Measurements from ENCODE around the gene SPAG9.

SPAG9 gene

DNA sequence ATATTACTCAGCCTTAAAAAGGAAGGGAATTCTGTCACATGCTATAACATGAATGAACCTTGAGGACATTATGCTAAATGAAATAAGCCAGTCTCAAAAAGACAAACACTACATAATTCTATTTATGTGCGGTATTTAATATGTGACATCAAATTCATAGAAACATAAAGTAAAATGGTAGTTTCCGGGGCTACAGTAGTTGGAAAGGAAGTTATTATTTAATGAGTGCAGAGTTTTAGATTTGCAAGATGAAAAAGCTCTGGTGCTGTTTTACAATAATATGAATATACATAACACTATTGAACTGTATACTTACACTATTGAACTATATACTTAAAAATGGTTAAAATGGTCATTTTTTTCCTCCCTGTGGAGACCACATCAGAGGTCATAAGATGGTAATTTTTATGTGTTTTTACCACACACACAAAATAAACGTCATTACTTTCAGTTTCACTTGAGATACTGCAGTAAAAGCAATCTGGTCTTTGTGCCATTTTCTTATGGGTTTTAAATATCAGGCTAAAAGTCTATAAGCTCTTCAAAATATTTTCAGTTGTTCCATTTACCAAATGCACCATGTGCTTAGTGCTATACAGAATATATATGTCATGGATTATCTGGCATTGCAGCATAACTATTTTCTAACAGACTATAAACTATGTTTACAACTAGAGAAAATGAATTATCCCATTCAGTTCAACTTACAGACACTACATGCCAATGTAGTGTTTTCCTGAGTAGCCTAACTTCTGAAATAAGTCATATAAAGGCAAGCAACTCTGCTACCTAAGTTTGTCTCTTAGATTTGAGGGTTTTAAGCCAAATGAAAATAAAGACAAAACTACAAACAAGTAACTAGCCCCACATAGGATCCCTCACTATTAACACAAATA lies 90.9 kb downstream of the SPAG9 start:
- DNase-seq, result no peak

DNA sequence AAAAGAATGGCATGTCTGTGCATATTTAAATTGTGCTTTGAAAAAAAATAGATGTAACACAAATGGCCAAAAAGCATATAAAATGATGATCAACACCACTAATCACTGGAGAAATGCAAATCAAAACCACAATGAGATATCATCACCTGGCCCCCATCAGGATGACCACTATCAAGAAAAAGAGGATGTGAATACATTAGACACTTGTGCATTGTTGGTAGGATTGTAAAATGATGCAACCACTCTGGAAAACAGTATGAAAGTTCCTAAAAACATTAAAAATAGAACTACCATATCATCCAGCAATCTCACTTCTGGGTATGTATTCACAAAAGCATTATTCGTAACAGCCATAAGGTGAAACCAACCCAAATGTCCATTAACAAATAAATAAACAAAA lies 91.5 kb downstream of the SPAG9 start:
- no peak for DNase-seq

DNA sequence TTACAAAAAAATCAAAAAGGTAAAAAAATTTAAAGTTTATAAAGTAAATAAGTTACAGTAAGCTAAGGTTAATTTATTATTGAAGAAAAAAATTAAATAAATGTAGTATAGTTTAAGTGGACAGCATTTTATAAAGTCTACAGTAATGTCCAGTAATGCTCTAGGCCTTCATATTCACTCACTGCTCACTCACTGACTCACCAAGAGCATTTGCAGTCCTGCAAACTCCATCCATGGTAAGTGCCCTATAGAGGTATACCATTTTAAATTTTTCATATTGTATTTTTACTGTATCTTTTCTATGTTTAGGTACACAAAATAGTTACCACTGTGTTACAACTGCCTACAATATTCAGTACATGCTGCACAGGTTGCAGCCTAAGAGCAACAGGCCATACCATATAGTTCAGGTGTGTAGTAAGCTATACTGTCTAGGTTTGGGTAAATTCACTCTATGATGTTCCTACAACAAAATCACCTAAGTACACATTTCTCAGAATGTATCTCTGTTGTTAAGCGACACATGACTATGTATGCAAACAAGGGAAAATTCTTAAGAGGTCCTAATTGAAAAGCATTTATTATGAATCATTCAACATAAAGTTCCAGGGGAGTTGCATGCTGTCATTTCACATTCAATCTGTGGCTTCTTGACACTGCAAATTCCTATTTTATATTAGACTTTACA lies 92.3 kb downstream of the SPAG9 start:
- DNase-seq, result no peak

DNA sequence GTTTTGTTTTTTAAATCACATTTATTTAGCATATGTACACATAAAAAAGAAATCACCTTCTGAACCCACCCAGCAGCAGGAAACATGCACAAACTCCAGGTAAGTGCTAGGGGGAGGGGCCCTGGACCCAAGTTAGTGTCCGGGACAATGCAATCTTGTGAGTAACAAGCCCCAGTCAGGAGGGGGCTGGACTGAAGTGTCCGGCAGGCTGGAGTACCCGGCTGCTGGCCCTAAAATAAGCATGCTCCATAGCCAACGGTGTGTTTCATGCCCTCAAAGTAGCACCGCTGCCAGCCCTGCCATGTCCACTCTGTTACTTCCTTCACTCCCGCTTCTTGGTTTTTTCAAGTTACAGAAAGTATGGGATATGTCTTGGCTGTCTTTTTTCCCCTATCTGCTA lies 102.1 kb downstream of the SPAG9 start:
- no peak for DNase-seq

DNA sequence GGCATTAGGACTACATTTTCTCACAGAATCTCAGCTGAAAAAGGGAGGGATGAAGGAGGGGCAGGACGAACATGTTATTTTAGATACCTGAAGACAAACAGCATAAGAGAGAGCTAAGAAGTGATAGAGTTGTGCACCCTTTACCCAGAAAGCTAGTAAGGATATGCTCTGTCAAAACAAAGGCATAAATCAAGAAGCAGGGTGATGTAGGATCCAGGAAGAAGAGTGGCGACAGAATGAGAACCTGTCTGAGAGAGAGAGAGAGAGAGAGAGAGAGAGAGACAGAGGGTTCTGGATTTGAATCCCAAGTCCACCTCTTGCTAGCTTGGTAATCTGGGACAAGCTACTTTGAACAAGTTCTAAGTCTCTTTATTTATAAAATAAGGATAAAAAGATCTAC lies 103.4 kb downstream of the SPAG9 start:
- no peak for DNase-seq

DNA sequence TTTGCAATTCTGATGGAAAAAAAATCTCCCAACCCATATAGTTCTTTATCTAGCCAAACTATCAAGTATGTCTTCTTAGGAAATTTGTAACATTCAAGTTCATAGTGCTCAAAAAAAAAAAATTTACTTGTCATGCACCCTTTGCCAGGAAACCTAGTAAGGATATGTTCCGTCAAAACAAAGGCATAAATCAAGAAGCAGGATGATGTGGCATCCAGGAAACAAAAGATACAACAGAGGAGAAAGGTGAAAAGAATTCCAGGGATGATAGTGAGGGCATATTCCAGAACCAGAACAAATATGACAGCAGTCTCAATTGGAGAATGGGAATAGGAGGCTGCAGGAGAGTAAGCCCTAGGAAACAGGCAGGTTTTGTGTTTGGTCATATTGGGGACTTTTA lies 104.6 kb downstream of the SPAG9 start:
- no peak for DNase-seq

DNA sequence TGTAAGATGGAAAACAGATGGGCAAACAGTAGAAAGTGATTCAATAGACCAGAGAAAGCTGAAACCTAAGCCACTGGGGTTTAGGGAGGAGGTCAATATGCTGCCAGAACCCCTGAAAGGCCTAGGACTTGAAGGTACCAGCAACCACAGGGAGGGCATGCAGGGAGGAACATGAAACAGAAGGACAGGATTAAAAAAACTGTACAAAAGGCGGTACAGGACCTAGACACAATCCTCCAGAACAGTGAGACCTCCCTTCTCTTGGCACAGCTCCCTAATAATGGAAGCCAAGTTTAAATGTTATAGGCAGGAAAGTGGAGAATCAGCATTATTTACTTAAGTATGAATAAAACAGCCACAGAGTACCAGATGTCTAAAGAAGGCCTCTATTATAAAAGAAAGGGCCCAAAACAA lies 105.5 kb downstream of the SPAG9 start:
- peak; percentile 49 for DNase-seq

DNA sequence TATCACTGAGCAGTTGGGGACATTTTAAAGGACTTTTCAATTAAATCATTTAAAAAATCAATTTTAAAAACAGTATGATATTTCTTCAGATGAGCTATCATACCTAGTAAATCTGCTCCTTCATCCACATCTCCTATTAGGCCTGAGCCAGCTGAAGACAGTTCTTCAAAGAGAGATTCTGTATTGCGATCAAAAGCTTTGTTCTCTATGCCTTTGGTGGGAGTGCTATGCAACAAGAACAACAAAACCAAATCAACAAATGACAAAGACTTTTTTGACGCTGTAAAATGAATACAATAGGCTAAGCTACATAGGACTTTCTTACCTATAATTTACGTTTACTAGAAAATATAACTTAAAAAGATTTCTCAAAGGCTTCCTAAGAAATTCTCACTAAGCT lies 106.5 kb downstream of the SPAG9 start:
- DNase-seq, result no peak

DNA sequence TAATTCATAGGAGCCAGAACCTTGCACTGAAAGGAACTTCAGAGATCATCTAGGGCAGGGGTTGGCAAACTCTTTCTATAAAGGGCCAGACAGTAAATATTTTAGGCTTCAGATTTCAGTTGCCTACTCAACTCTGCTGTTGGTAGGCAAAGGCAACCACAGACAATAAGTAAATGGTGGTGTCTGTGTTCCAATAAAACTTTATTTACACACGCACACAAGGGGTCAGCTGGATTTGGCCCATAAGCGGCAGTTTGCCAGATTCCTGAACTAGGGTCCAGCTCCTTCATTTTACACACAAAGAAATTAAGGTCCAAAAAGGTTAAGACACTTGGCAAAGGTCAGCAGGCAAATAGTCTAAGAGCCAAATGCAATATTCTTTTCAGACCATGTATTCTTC lies 107.3 kb downstream of the SPAG9 start:
- no peak for DNase-seq

DNA sequence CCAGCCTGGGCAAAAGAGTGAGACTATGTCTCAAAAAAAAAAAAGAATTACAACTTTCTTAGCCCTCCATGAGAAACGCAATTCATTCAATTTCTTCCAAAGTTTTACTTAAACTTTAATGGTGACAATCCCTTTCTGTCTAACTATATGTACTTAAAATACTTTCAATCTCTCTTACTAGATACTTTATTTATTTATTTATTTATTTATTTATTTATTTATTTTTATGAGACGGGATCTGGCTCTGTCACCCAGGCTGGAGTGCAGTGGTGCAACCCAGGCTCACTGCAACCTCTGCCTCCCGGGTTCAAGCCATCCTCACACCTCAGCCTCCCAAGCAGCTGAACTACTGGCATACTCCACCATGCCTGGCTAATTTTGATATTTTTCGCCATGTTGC lies 108.1 kb downstream of the SPAG9 start:
- no peak for DNase-seq

DNA sequence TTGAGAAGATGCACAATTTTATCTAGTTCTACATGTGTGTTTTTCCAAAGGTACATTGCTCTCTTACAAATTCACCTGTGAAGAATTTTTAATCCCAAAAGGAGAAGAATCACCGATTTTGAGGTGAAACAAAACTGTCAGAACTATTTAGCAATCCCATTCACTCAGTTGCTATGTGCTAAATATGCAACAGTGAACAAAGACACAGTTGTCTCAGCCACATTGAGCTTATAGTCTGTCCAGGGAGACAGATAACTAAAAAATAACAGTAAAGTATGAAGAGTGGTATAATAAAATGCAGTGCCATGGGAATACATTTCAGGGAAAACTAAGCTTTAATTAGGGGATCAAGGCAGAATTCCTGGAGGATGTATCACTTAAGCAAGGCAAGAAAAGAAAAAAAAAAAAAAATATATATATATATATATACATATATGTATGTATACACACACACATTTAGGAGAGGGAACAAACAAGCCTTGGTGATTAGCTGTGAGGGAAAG lies 110.4 kb downstream of the SPAG9 start:
- no peak for DNase-seq

DNA sequence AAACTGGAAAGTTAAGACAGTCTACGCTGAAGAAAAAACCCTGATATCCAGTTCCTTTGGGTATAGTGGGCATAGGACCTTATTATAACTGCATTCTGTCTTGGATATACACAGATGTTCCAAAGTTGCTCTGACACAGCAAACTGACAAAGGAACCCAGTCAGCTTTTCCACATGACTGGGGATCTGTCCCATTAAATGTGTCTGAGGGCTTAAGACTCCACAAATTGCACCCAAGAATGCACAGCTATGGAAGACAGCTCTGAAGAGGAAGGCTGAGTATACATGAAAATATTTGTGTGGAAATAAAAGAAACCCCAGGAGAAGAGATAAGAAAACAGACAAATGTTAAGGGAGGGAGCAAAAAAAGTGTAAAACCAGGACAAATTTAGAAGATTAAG lies 114.1 kb downstream of the SPAG9 start:
- no peak for DNase-seq

DNA sequence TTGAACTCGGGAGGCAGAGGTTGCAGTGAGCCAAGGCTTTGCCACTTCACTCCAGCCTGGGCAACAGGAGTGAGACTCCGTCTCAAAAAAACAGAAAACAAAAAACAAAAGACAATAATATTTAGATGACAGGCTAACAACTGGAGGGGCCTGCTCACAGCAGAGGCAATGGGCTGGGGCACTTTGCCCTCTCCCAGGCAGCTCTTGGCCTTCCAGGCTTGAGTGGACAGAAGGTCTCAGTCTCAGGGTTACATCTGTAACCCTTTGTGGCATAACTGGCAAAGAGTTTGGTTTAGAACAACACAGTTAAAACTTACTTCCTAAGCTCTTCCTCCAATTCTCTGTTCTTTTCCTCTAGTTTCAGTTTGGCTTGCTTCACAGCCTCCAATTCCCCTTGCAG lies 114.9 kb downstream of the SPAG9 start:
- no peak for DNase-seq

DNA sequence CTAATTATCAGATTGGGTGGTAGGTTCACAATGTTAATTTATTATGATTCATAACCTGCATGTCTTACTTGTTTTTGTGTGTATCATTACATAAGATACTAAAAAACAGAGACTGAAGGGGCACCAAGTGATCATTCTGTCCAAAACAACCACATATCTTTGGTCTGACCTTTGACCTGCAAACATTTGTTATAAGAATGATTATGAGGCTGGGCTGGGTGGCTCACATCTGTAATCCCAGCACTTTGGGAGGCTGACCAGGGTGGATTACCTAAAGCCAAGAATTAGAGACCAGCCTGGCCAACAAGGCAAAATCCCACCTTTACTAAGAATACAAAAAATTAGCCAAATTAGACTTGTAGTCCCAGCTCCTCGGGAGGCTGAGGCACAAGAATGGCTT lies 116.4 kb downstream of the SPAG9 start:
- DNase-seq, result no peak

DNA sequence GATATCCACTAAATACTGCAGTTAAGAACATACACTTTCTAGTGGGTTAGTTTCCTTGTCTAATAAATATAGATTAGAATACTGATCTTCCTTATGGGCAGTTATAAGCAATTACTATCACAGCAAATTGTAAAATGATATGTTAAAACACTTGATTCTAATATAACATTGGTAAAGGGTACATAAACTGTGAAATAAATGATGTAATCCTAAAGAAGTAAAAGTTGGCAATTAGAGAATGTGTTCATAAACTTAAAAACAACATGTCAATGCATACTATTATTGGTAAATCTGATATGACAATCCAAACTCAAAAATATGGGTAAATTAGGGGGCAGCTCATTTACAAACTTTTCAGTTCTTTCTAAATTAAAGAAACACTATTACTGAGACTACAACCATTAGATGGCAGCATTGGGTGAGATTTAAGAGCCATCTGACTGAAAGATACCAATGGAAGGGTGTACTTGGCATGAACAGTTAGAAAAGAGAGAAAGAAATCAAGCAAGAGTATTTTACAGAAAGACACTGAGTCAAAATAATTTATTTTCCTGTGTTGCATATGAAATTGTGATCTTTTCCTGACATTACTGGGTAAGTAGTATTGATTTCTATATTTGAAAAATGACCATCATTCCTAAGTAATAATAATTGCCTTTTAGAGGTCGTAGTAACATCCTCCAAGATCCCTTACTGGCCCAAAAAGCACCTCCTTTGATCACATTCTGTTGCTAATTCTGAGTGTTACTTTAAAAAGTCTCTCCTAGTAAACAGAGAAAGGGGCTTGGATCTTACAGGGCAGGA lies 119.6 kb downstream of the SPAG9 start:
- DNase-seq, result no peak

DNA sequence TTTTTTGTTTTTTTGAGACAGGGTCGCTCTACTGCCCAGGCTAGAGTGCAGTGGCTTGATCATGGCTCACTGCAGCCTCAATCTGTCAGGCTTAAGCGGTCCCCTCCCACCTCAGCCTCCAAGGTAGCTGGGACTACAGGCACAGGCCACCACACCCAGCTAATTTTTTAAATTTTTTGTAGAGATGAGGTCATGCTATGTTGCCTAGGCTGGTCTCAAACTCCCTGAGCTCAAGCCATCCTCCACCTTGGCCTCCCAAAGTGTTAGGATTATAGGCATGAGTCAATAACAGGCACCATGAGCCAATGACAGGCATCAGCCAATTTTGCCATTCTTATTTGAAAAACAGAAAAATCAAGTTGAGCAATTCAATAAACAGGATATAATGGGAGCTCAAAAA lies 125.0 kb downstream of the SPAG9 start:
- DNase-seq, result no peak

DNA sequence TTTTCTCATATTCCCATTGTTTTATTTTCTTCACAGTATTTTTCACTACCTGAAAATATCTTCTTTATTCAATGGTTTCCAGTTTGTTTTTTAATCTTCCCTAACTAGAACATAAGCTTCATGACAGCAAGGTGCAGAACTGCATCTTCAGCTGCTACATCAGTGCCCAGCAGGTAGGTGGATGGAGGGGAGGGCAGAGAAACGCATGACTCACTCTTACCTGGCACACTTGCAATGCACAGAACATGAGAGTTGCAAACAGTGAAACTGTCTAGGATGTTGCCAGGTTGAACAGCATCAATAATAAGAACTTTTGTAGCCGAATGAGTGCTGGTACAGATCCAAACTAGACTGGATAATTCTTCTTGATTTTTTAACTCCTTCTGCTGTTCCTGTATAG lies 127.1 kb downstream of the SPAG9 start:
- no peak for DNase-seq

DNA sequence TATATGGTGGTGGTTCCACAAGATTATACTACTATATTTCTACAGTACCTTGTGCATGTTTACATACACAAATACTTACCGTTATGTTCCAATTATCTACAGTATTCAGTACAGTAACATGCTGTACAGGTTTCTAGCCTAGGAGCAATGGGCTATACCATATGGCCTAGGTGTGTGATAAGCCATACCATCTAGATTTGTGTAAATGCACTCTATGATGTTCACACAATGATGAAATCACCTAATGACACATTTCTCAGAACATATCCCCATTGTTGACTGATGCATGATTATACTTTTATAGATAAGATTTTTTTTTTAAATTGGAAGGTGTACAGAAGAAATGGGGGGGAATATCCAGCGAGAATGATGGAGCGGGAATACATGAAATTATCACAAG lies 131.5 kb downstream of the SPAG9 start:
- no peak for DNase-seq

DNA sequence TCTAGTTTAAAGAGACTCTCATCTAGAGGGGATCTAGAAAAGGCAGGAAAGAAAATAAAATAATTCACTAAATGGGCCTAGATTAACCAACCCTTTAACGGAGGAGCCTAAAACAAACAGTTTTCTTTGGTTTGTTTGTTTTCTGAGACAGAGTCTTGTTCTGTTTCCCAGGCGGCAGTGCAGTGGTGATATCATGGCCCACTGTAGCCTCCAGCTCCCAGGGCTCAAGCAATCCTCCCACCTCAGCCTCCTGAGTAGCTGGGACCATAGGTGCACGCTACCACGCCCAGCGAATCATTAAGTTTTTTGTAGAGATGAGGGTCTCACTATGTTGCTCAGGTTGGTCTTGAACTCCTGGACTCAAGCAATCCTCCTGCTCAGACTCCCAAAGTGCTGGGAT lies 132.2 kb downstream of the SPAG9 start:
- no peak for DNase-seq

DNA sequence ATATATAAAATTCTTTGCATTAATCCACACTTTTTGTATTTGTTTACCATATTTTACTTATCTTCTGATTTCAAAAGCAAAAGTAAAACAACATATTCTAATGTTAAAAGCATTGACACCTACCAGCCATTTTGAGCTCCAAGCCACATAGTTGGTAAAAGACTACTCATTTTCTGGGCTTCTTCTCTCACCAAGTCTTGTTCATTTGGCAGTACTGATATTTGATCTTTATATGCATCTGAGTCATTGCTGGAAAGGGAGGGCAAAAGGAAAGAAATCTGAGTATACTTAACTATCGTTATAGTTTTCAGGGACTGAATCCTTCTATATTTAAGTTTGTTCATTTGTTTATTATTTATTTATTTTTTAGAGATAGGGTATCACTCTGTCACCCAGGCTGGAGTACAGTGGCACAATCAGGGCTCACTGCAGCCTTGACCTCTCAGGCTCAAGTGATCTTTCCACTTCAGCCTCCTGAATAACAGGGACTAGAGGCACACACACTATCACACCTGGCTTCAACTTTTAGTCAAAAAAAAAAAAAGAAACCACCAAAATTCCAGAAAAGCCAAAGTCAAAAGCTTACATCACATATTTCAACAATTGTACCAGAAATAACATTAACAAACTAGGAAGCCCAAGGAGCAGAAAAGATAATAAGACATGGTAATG lies 133.5 kb downstream of the SPAG9 start:
- no peak for DNase-seq

DNA sequence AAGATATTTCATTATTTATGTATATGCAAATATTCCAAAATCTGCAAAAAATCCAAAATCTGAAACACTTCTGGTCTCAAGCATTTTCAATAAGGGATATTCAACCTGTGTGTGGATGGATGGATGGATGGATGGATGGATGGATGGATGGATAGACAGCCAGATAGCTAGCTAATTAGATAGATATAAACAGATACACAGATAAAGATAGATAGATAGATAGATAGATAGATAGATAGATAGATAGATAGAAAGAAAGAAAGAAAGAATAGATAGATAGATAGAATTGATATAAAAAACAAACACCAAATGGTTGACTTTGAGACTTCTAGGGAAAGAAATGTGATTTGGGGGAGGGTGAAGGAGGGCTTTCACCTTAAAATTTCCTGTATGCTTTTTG lies 139.4 kb downstream of the SPAG9 start:
- no peak for DNase-seq

DNA sequence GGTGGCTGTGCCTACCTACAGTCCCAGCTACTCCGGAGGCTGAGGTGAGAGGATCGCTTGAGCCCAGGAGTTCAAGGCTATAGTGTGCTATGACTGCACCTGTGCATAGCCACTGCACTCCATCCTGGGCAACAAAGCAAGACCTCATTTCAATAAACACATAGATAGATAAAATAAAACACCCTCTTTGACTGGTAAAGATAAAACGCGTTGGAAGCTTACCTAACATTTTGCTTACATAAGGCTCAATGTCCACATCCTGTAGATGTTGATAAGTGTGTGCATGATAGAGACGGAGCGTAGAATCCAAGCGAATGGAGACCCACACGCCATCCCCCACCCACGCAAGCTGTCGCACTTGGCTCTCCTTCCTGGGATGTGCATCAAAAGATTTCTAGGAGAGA lies 141.1 kb downstream of the SPAG9 start:
- no peak for DNase-seq

All from right forelimb (tissue), 1 donor.